Keratinocyte (primary cell): Measurements from ENCODE around the gene IGFALS.

ENCODE experiments used
- EZH2 ChIP-seq: IDR thresholded peaks from one replicate; pipeline ENCODE4 v1.6.1; 2012; ENCODE audit warnings: inconsistent platforms, mild to moderate bottlenecking, low read length, moderate library complexity
- TF ChIP-seq, protein P1 (sequence below), 3 experiments: IDR thresholded peaks in 1 of 3; conservative IDR thresholded peaks in 1 of 3; optimal IDR thresholded peaks in 1 of 3; 2 replicates in 2 of 3; 3 replicates in 1 of 3; pipeline versions ENCODE3 to v1.5.1; 2011; ENCODE audit warnings: low read length in 3 of 3, mild to moderate bottlenecking in 3 of 3, moderate library complexity in 2 of 3, control low read depth in 1 of 3, inconsistent platforms in 1 of 3; ENCODE audit not compliant: insufficient read depth in 2 of 3; ENCODE audit errors: extremely low read depth in 1 of 3

DNA sequence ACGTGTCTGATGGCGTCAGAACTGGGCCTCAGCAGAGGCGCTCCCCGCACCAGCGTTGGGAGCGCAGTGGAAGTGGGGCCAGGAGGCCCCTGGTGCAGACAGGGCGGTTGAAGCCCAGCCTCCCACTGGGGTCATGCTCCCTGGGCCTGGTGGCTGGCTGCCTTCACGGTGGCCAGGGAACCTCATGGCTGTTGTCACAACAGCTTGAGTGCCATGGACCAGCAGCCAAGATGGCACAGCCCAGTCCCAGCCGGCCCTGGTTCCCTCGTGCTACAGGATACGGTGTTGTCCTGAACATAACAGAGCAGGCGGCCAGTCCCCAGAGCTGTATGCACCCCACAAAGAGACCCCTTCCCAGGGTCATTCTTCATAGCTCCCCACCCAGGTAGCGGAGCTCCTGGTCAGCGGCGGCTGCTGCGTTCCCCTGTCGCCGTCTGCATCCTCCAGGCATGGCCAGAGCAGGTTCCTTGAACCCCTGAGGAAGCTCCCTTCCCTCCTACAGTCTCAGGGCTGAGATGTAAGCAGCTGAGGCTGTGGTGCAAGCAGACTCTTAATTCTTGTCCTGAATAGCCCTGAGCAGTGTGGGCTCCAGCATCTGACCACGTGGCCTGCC lies 51.8 kb downstream of the IGFALS start:
- TF ChIP-seq, protein P1, sequence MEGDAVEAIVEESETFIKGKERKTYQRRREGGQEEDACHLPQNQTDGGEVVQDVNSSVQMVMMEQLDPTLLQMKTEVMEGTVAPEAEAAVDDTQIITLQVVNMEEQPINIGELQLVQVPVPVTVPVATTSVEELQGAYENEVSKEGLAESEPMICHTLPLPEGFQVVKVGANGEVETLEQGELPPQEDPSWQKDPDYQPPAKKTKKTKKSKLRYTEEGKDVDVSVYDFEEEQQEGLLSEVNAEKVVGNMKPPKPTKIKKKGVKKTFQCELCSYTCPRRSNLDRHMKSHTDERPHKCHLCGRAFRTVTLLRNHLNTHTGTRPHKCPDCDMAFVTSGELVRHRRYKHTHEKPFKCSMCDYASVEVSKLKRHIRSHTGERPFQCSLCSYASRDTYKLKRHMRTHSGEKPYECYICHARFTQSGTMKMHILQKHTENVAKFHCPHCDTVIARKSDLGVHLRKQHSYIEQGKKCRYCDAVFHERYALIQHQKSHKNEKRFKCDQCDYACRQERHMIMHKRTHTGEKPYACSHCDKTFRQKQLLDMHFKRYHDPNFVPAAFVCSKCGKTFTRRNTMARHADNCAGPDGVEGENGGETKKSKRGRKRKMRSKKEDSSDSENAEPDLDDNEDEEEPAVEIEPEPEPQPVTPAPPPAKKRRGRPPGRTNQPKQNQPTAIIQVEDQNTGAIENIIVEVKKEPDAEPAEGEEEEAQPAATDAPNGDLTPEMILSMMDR (optimal IDR thresholded peaks at IDR 0.05 in 1 of 3, IDR thresholded peaks at IDR 0.05 in 1 of 3, conservative IDR thresholded peaks at IDR 0.05 in 1 of 3; ENCODE audit: extremely low read depth in 1 of 3, insufficient read depth in 2 of 3, low read length in 3 of 3) = no peak
- TF ChIP-seq EZH2 = no peak
